ENCODE results near the gene NLN. TPM values are rescaled to one million over a fixed set of nuclear protein-coding genes. Genes with fewer than 3 reads are reported as not detected.

NLN gene
- total and polyA plus RNA-seq, 9 of the 15 experiments (the other 6 are each of a cell fraction or from before 2014, with no cell fraction given), result 6.9 to 45.2 (median 28.8) TPM

- TF ChIP-seq RBM34 (IDR thresholded peaks at IDR 0.05; ENCODE audit: borderline replicate concordance, insufficient read depth, low read length), result no peak
- TF ChIP-seq U2AF1 (optimal IDR thresholded peaks at IDR 0.05; ENCODE audit: low read depth, low read length), result no peak
- TF ChIP-seq HDAC2 (IDR thresholded peaks at IDR 0.05), result 0 out of 2 replicates have a peak, but pooled peaks have one; percentile 44
- TF ChIP-seq ZNF140 (CRISPR knock-in tag; IDR thresholded peaks at IDR 0.05), result no peak
- 0 out of 2 replicates have a peak, but pooled peaks have one; percentile 16 for TF ChIP-seq POLR2AphosphoS5 (IDR thresholded peaks at IDR 0.05; ENCODE audit: control insufficient read depth, insufficient read depth, low read depth, low read length)
- TF ChIP-seq ZNF449 (CRISPR knock-in tag; IDR thresholded peaks at IDR 0.05), result no peak
- no peak for TF ChIP-seq C11orf30 (IDR thresholded peaks at IDR 0.05; ENCODE audit: low read depth)
- TF ChIP-seq IRF2 (CRISPR knock-in tag; IDR thresholded peaks at IDR 0.05), result no peak
- TF ChIP-seq ZNF398 (CRISPR knock-in tag; IDR thresholded peaks at IDR 0.05), result no peak
- no peak for TF ChIP-seq BDP1 (IDR thresholded peaks at IDR 0.05; ENCODE audit: insufficient read depth, insufficient read length)
- TF ChIP-seq FOS (IDR thresholded peaks at IDR 0.05; ENCODE audit: extremely low read depth, insufficient read length), result no peak
- no peak for TF ChIP-seq SAFB (IDR thresholded peaks at IDR 0.05; ENCODE audit: borderline replicate concordance, low read depth, low read length)
- TF ChIP-seq ILF3 (IDR thresholded peaks at IDR 0.05; ENCODE audit: borderline replicate concordance), result no peak
- TF ChIP-seq MIER1 (IDR thresholded peaks at IDR 0.05; ENCODE audit: low read depth), result no peak
- 0 out of 2 replicates have a peak, but pooled peaks have one; percentile 19 for TF ChIP-seq MTA2 (IDR thresholded peaks at IDR 0.05; ENCODE audit: low read depth)
- TF ChIP-seq PKNOX1 (IDR thresholded peaks at IDR 0.05), result no peak
- no peak for TF ChIP-seq GATA2 (CRISPR knock-in tag; IDR thresholded peaks at IDR 0.05)
- TF ChIP-seq PHB (CRISPR knock-in tag; IDR thresholded peaks at IDR 0.05), result no peak
- peak; percentile 69; the same call in 1 of the 2 replicates for TF ChIP-seq TAL1 (IDR thresholded peaks at IDR 0.05)
- no peak for TF ChIP-seq NR1H2 (CRISPR knock-in tag; IDR thresholded peaks at IDR 0.05)
- no peak for TF ChIP-seq THAP12 (CRISPR knock-in tag; IDR thresholded peaks at IDR 0.05)
Observed at GRCh38 chr5:65809817-65810531, 88.0 kb downstream of the NLN start (continued).
